HFFc6 (cell line): ENCODE results near the gene C1orf159. TPM values are rescaled to one million over a fixed set of nuclear protein-coding genes. Genes with fewer than 3 reads are reported as not detected.

Experiments
- DNase-seq: peaks from one replicate; pipeline ENCODE4 v3.0.0-alpha.2; 2018
- H3K27ac Mint-ChIP-seq: 2 replicates; pipeline ENCODE4 v1.8.0; 2020; ENCODE audit warnings: mild to moderate bottlenecking, mixed read lengths
- H3K27me3 Mint-ChIP-seq: 2 replicates; pipeline ENCODE4 v1.8.0; 2021; ENCODE audit warnings: mild to moderate bottlenecking, moderate library complexity, mixed read lengths; ENCODE audit not compliant: insufficient read depth
- H3K36me3 Mint-ChIP-seq: 2 replicates; pipeline ENCODE4 v1.8.0; 2021; ENCODE audit warnings: low read depth, mixed read lengths
- H3K4me1 Mint-ChIP-seq: 2 replicates; pipeline ENCODE4 v1.8.0; 2020; ENCODE audit warnings: low read depth, mixed read lengths
- H3K4me3 Mint-ChIP-seq: 2 replicates; pipeline ENCODE4 v1.8.0; 2020; ENCODE audit warnings: mild to moderate bottlenecking, moderate library complexity, mixed read lengths
- H3K9me3 Mint-ChIP-seq: 2 replicates; pipeline ENCODE4 v1.8.0; 2020; ENCODE audit warnings: mild to moderate bottlenecking, mixed read lengths
- total RNA-seq, 6 experiments: library from RNA; stranded (reverse); fragmentation: NEBNext Ultra II Directional; extraction: Animal tissue kit (Norgen Biotek cat#: 25700); gene quantifications; 2 replicates in 1 of 6; 3 replicates in 5 of 6; pipeline ENCODE4 v1.2.3, GENCODE V29; 2021
- TF ChIP-seq, protein P1 (sequence below): fragments of 200-600 bp; sonication (generic); IDR thresholded peaks from 2 replicates; pipeline ENCODE4 v1.5.0; 2021; ENCODE audit warnings: antibody characterized with exemption, mild to moderate bottlenecking

The C1orf159 gene
- total RNA-seq, 6 experiments from 2014 or later = 8.7 to 10.3 (median 9.6) TPM

DNA sequence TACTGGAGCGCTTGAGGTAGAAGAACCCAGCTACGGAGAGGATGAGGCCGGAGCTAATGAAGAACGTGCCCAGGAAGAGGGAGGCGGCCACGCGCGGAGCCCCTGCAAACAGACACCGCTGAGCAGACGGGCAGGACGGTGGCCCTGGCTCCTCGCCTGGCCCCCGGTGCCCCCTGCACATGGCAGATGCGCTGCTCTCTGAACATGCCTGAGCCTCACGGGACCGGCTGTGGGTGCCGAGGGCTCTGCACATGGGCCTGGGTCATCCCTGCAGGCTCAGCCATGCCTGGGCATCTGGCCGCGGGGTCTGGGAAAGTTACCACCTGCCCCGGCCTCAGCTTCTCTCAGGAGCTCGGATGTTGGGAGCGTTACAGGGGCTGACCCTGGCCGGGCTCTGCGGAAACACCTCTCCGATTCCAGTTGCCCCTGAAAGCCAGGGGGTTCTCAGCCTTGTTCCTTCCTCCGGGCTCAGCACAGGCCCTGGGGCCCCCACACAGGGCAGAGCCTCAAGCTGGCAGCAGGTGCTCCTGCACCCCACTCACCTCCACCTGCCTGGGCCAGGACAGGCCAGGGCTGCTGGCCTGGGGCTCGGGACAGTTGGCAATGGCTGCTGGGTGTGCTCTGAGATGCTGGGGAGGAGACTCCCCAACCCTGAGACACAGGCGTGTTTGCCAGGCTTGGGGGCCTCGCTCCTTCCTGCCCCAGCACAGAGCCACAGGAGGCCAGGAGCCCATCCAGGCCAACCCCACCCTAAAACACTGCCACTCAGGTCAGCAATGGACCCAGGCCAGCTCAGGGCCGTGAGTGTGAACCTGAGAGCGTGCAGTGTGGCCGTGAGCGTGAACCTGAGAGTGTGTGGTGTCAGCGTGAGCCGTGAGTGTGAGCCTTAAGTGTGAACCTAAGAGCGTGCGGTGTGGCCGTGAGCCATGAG is 29.7 kb downstream of the C1orf159 start:
- DNase-seq = no peak
- Mint-ChIP-seq H3K27ac (no peak overlapping the region), H3K36me3 (no peaks in the 10 kb centered on the region), H3K9me3 (no peaks in the 10 kb centered on the region), H3K27me3 (peaks cover 2% of the 10 kb centered on the region), H3K4me1 (no peaks in the 10 kb centered on the region), H3K4me3 (no peak overlapping the region)
- TF ChIP-seq, protein P1, sequence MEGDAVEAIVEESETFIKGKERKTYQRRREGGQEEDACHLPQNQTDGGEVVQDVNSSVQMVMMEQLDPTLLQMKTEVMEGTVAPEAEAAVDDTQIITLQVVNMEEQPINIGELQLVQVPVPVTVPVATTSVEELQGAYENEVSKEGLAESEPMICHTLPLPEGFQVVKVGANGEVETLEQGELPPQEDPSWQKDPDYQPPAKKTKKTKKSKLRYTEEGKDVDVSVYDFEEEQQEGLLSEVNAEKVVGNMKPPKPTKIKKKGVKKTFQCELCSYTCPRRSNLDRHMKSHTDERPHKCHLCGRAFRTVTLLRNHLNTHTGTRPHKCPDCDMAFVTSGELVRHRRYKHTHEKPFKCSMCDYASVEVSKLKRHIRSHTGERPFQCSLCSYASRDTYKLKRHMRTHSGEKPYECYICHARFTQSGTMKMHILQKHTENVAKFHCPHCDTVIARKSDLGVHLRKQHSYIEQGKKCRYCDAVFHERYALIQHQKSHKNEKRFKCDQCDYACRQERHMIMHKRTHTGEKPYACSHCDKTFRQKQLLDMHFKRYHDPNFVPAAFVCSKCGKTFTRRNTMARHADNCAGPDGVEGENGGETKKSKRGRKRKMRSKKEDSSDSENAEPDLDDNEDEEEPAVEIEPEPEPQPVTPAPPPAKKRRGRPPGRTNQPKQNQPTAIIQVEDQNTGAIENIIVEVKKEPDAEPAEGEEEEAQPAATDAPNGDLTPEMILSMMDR = no peak

DNA sequence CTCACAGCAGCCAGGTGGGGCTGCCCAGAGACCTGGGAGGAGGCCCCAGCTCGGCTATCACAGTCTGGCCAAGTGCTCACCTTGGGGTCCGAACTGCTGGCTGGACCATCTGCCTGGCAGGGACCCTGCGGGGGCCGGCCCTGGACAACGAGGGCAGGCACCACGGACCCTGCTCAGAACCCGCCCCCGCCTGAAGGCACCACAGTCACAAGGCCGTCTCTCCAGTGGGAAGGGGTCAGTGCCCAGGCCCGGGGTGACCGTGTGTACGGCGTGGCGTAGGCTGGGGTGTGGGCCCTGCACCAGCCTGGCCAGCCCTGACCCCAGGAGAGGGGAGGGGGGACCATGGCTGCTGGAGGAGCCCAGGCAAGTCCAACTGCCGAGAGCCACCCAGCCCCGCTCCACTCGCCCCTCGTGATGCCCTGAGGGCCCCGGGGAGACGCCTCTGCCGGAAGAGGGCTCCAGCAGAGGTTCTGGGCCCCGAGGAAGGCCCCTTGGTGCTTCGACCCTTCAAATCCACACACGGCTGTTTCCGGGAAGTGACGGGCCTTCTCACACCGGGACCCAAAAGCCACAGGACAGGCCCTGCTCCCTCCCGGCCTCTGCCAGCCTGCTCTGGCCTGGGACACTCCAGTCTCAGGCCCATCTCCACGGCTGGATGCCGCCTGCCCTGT is 30.6 kb downstream of the C1orf159 start:
- H3K4me3 Mint-ChIP-seq = no peak overlapping the region
- H3K4me1 Mint-ChIP-seq = no peaks in the 10 kb centered on the region
- TF ChIP-seq, protein P1 = no peak
- H3K27ac Mint-ChIP-seq = no peak overlapping the region
- H3K9me3 Mint-ChIP-seq = no peaks in the 10 kb centered on the region
- DNase-seq = no peak
- H3K27me3 Mint-ChIP-seq = peaks cover 2% of the 10 kb centered on the region
- no peaks in the 10 kb centered on the region for H3K36me3 Mint-ChIP-seq

DNA sequence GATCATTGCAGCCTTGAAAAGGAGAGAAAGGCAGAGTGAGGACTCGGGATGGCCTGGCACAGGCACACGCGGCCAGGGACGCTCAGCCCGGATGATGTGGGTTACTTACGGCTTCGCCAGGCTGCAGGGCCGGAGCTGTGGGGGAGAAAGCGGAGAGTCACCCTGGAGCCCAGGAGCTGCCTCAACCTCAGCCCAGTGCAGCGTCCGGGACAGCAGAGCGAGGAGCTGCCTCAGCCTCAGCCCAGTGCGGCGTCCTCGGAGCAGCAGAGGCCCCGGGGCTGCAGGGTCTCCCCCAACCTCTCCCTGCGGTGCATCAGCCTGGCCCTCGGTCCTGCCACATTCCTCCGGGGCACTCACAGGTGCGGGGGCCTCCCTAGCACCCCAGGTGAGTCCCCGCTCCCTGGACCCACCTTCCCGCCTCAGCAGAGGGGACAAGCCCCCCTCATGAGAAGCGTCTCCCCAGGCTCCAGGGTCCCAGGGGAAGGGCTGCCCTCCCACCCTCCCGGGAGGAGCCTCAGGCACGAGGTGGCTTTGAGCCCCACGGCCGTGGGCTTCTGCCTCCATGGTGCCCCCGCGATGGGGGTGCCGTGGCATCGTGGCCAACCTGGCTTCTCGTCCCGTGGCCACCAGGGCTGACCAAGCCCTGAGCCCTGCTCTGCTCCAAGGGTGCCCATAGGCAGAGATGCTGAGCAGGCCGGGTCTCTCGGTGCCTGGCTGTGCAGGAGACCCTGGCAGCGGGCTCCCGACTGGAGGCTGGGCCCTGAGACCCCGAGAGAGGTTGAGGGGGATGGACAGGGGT is 31.3 kb downstream of the C1orf159 start:
- Mint-ChIP-seq H3K36me3 (no peaks in the 10 kb centered on the region), H3K27ac (no peak overlapping the region), H3K9me3 (no peaks in the 10 kb centered on the region), H3K27me3 (peaks cover 2% of the 10 kb centered on the region), H3K4me3 (no peak overlapping the region), H3K4me1 (no peaks in the 10 kb centered on the region)
- TF ChIP-seq, protein P1 = no peak
- DNase-seq = no peak

DNA sequence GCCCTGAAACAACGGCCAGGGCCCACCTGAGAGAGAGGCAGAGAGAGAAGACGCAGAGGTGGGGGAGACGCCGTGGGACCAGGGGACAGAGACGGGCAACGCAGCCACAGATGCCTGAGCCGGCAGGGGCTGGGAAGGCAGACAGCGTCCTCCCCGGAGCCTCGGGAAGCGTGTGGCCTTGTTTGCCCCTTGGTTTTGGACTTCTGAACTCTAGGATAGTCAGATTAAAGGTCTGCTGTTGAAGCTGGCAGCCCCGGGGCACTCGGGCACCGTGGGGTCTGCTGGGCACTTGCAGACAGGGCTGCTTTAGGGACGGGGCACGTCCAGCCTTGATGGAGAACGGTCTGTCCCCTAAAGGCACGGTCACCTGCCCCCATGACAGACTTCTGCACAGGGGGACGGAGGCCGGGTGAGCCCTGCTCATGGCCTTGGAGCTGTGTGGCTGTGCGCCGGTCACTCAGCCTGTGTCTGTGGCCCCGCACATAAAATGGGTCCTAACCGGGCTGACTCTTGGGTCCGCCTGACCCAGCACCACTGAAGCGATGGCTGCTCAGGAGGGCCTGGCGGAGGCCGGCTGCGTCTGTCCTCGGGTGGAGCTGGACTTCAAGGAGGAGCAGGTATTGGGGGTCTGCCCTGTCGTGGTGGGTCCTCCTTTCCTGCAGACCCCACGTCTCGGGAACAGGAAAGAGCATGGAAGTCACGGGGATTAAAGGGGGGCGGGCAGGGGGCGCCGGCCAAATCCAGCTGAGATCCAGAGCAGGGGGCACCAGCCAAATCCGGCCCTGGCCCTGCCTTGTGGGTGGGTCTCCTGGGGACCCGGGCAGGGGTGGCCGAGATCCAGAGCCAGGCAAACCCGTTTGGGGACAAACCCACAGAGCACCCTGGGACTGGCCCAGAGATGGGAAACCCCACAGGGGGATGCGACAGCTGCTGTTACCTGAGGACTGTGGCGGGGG is 32.2 kb downstream of the C1orf159 start:
- H3K4me3 Mint-ChIP-seq = no peak overlapping the region
- TF ChIP-seq, protein P1 = no peak
- peaks cover 2% of the 10 kb centered on the region; the same call in 1 of the 2 replicates for H3K27me3 Mint-ChIP-seq
- no peak overlapping the region for H3K27ac Mint-ChIP-seq
- no peaks in the 10 kb centered on the region for H3K9me3 Mint-ChIP-seq
- H3K4me1 Mint-ChIP-seq = no peaks in the 10 kb centered on the region
- H3K36me3 Mint-ChIP-seq = no peaks in the 10 kb centered on the region
- DNase-seq = no peak
